ENCODE data around the gene GPHN.

GPHN gene

GRCh38 chr14:67228325-67228984 is 720.5 kb downstream of the GPHN start:
- DNase-seq = no peak
- intact Hi-C loops (cut with DNase I) = no loop called here

All from head of caudate nucleus (tissue), 42 donors.